ENCODE results near the gene EP400. TPM values are rescaled to one million over a fixed set of nuclear protein-coding genes. Genes with fewer than 3 reads are reported as not detected.

EP400 gene
- total and polyA plus RNA-seq, 4 experiments from 2014 or later: 0.94 to 86.6 (median 43.8) TPM

DNA sequence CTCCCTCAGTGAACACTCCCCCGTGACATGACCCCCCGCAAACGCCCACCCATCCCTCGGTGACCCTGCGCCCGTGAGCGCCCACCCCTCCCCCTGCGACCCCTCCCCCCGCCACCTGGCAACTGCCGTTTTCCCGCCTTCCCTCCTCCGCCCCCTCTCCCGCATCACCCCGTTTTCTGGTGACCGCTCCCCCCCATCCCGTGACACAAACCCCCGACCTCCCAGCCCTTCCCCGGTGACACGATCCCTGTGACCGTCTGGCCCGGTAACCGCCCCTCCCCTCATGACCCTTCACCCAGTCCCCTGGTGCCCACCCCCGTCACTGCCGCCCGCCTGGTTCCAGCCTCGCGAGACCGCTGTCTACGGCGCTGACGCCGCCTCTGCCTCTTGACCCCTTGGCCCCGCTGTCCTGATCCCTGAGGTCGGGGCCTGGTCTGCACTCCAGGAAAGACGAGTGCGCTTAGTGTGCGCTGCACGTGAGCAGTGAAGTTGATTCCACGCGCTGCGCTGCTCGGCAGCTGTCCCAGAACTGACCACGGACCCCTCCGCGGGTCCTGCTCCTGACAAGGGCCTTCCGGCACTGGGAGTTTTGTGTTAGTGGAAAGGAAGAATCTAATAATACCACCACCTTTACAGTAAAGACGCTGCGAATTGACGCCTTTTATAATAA, 135.0 kb downstream of the EP400 start:
- H3K9me3 ChIP-seq (ENCODE audit: control insufficient read depth in 1 of 2, low read length in 2 of 2): no peaks in the 10 kb centered on the region
- no peaks in the 10 kb centered on the region for H3K36me3 ChIP-seq (ENCODE audit: insufficient read depth, low read length)
- peak overlapping the region; percentile 75 for H3K27ac ChIP-seq (ENCODE audit: low read depth, low read length)
- ChIA-PET POLR2A (ENCODE audit: partially characterized antibody) (interaction anchor here (1.0 to 1.6 kb wide), 2 partner anchors 11 to 59 kb away, joined by 3 read pairs; partner anchors contain the start of genes DDX51 and NOC4L), CTCF (ENCODE audit: partially characterized antibody) (no interaction called here)
- no peaks in the 10 kb centered on the region for H3K27me3 ChIP-seq (ENCODE audit: insufficient read depth, low read length)
- H3K36me3 Mint-ChIP-seq: peaks cover 8 to 13% of the 10 kb centered on the region in 2 donors
- H3K27ac Mint-ChIP-seq: peak overlapping the region; percentile 86 to 98 (median 94)
- peak; percentile 13 to 74 (median 30) for DNase-seq
- H3K9me3 Mint-ChIP-seq: no peaks in the 10 kb centered on the region
- intact Hi-C loops (cut with micrococcal nuclease): loop anchor here (1.0 to 2.0 kb wide), 2 partner anchors 60 to 105 kb away; partner anchors contain the start of genes DDX51 and NOC4L
- peak overlapping the region; percentile 66 to 81 for H3K4me3 ChIP-seq (ENCODE audit: low read length in 2 of 2)
- peaks cover 19% of the 10 kb centered on the region for H3K4me1 ChIP-seq (ENCODE audit: insufficient read depth, low read length)
- peak overlapping the region; percentile 87 to 93 (median 90) for H3K4me3 Mint-ChIP-seq
- H3K27me3 Mint-ChIP-seq: no peaks in the 10 kb centered on the region
- peaks cover 22 to 39% (median 28%) of the 10 kb centered on the region in 4 donors for H3K4me1 Mint-ChIP-seq

DNA sequence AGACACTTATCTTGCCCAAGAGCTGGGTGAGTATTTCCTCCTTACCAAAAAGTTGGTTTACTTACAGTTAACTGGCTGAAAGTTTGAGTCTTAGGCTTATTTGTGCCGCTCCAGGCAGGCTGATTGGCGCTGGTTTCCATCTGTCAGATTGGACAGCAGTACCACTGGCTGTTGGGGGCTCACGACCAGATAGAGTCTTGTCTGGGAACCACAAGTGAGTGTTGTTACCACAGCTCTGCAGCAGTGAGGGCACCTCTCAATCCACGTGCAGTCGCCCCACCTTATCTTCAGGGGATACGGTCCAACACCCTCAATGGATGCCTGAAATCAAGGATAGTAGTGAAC, 135.5 kb downstream of the EP400 start:
- no peak for DNase-seq
- peak overlapping the region; percentile 86 to 98 (median 94) for H3K27ac Mint-ChIP-seq
- Histone ChIP-seq H3K27me3 (ENCODE audit: insufficient read depth, low read length) (no peaks in the 10 kb centered on the region), H3K4me3 (ENCODE audit: low read length in 2 of 2) (peak overlapping the region; percentile 66 to 81), H3K27ac (ENCODE audit: low read depth, low read length) (peak overlapping the region; percentile 75), H3K4me1 (ENCODE audit: insufficient read depth, low read length) (peaks cover 19% of the 10 kb centered on the region), H3K9me3 (ENCODE audit: control insufficient read depth in 1 of 2, low read length in 2 of 2) (no peaks in the 10 kb centered on the region), H3K36me3 (ENCODE audit: insufficient read depth, low read length) (no peaks in the 10 kb centered on the region)
- no peaks in the 10 kb centered on the region for H3K27me3 Mint-ChIP-seq
- peaks cover 6 to 13% of the 10 kb centered on the region in 2 donors for H3K36me3 Mint-ChIP-seq
- H3K4me3 Mint-ChIP-seq: peak overlapping the region; percentile 87 to 93 (median 90)
- intact Hi-C loops (cut with micrococcal nuclease): loop anchor here (2.0 kb wide), 1 partner anchor 60 kb away; the partner anchor contains the start of genes DDX51 and NOC4L
- CTCF ChIA-PET (ENCODE audit: partially characterized antibody): no interaction called here
- peaks cover 23 to 44% (median 29%) of the 10 kb centered on the region in 4 donors for H3K4me1 Mint-ChIP-seq
- no peaks in the 10 kb centered on the region for H3K9me3 Mint-ChIP-seq
- POLR2A ChIA-PET (ENCODE audit: partially characterized antibody): interaction anchor here (0.9 to 1.6 kb wide), 3 partner anchors 9 to 59 kb away, joined by 3 read pairs; partner anchors contain the start of genes DDX51 and NOC4L

GRCh38 chr12:132089407-132089910, 139.7 kb downstream of the EP400 start:
- Mint-ChIP-seq H3K9me3 (no peaks in the 10 kb centered on the region), H3K4me1 (peaks cover 18 to 38% (median 21%) of the 10 kb centered on the region in 4 donors), H3K27me3 (no peaks in the 10 kb centered on the region), H3K4me3 (no peak overlapping the region), H3K27ac (peak overlapping the region in 1 of 7 donors; percentile 77), H3K36me3 (peaks cover 10 to 19% of the 10 kb centered on the region in 2 donors)
- Histone ChIP-seq H3K36me3 (ENCODE audit: insufficient read depth, low read length) (no peaks in the 10 kb centered on the region), H3K4me3 (ENCODE audit: low read length in 2 of 2) (no peak overlapping the region), H3K9me3 (ENCODE audit: control insufficient read depth in 1 of 2, low read length in 2 of 2) (no peaks in the 10 kb centered on the region), H3K27ac (ENCODE audit: low read depth, low read length) (no peak overlapping the region), H3K27me3 (ENCODE audit: insufficient read depth, low read length) (no peaks in the 10 kb centered on the region), H3K4me1 (ENCODE audit: insufficient read depth, low read length) (peaks cover 13% of the 10 kb centered on the region)
- no peak for DNase-seq
- ChIA-PET CTCF (ENCODE audit: partially characterized antibody) (no interaction called here), POLR2A (ENCODE audit: partially characterized antibody) (no interaction called here)
- intact Hi-C loops (cut with micrococcal nuclease): no loop called here

- DNase-seq: no peak
- intact Hi-C loops (cut with micrococcal nuclease): no loop called here
- Mint-ChIP-seq H3K4me1 (peaks cover 10 to 25% (median 12%) of the 10 kb centered on the region in 4 donors), H3K4me3 (no peak overlapping the region), H3K27ac (peak overlapping the region in 2 of 7 donors; percentile 22 to 35), H3K9me3 (peaks cover 0 to 14% (median 10%) of the 10 kb centered on the region in 8 donors), H3K36me3 (peaks cover 34 to 35% of the 10 kb centered on the region in 2 donors), H3K27me3 (no peaks in the 10 kb centered on the region)
- H3K27me3 ChIP-seq (ENCODE audit: insufficient read depth, low read length): no peaks in the 10 kb centered on the region
- peaks cover 6% of the 10 kb centered on the region for H3K4me1 ChIP-seq (ENCODE audit: insufficient read depth, low read length)
- no peaks in the 10 kb centered on the region for H3K9me3 ChIP-seq (ENCODE audit: control insufficient read depth in 1 of 2, low read length in 2 of 2)
- no peak overlapping the region for H3K4me3 ChIP-seq (ENCODE audit: low read length in 2 of 2)
- no peaks in the 10 kb centered on the region for H3K36me3 ChIP-seq (ENCODE audit: insufficient read depth, low read length)
- no peak overlapping the region for H3K27ac ChIP-seq (ENCODE audit: low read depth, low read length)
- POLR2A ChIA-PET (ENCODE audit: partially characterized antibody): interaction anchor here (1.0 kb wide), 1 partner anchor 9 kb away, joined by 3 read pairs; no protein-coding TSS in a partner anchor
- CTCF ChIA-PET (ENCODE audit: partially characterized antibody): no interaction called here
Observed at GRCh38 chr12:132094269-132094891, 144.6 kb downstream of the EP400 start.

DNA sequence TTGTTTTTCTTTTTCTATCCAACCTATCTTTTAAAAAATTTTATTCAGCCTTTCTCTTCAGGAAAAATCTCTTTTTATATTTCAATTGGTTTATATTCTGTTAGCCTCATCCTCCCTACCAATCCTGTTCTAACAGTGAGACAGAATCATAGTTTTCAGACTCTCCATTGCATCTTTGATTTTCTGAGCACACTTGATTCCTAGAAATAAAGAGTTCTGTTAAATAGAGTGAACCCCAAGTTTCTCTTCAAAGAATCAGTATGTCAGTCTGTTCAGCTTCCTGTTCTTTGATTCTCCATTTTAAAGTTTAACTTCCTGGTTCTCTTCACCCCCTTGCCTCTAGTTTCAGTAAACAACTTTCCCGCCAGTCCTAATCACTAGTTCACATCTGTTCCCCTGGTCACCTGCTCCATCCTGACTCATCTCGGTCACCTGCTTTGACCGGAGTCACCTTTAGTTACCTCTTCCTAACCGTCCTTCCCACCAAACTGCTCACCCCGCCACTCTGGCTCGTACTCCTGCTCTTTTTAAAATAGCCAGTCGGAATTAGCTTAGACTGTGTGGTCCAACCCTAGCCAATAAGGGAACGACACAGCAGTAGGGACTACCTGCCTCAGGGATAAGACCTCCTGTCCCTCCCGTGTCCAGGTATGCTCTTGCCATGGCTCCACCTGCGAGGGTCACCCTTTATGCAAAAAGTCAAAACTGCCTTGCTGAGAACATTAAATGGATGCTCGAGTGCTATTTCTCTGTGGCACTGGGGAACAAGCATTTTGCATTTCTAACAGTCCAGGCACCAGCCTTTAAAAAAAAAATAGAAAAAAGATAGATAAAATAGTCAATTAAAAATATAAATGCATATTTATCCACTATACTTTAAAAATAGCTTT, 146.0 kb downstream of the EP400 start:
- no peaks in the 10 kb centered on the region for H3K36me3 ChIP-seq (ENCODE audit: insufficient read depth, low read length)
- no peaks in the 10 kb centered on the region for H3K9me3 ChIP-seq (ENCODE audit: control insufficient read depth in 1 of 2, low read length in 2 of 2)
- H3K27ac ChIP-seq (ENCODE audit: low read depth, low read length): no peak overlapping the region
- no peak overlapping the region for H3K4me3 ChIP-seq (ENCODE audit: low read length in 2 of 2)
- peak overlapping the region in 5 of 7 donors; percentile 53 to 97 (median 87) for H3K27ac Mint-ChIP-seq
- CTCF ChIA-PET (ENCODE audit: partially characterized antibody): no interaction called here
- no peaks in the 10 kb centered on the region for H3K27me3 ChIP-seq (ENCODE audit: insufficient read depth, low read length)
- peaks cover 6% of the 10 kb centered on the region for H3K4me1 ChIP-seq (ENCODE audit: insufficient read depth, low read length)
- peak overlapping the region in 6 of 8 donors; percentile 7 to 77 (median 32) for H3K4me3 Mint-ChIP-seq
- peaks cover 0 to 14% (median 10%) of the 10 kb centered on the region in 8 donors for H3K9me3 Mint-ChIP-seq
- DNase-seq: no peak
- no peaks in the 10 kb centered on the region for H3K27me3 Mint-ChIP-seq
- H3K36me3 Mint-ChIP-seq: peaks cover 34 to 36% of the 10 kb centered on the region in 2 donors
- H3K4me1 Mint-ChIP-seq: peaks cover 9 to 15% (median 11%) of the 10 kb centered on the region in 4 donors
- POLR2A ChIA-PET (ENCODE audit: partially characterized antibody): interaction anchor here (1.0 kb wide), 1 partner anchor 11 kb away, joined by 3 read pairs; no protein-coding TSS in a partner anchor
- intact Hi-C loops (cut with micrococcal nuclease): no loop called here

DNA sequence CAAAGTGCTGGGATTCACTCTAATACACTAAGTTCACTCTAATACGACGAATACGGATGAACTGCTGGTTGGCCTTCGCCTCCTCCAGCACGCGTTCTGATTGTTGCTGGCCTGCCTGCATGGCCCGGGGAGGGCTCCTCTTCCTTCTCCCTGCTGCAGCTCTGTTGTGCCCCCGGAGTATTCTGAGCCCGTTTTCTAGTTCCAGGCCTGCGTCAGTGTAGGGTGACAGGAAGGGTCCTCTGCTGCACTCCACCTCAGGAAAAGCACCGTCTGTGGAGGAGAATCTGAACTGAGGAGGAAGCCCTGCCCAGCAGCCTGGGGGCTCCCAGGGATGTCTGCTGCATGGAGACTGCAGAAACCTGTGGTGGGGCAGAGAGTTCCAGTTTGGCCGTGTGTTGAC, 150.0 kb downstream of the EP400 start:
- Mint-ChIP-seq H3K27me3 (no peaks in the 10 kb centered on the region), H3K9me3 (peaks cover 0 to 14% (median 10%) of the 10 kb centered on the region in 8 donors), H3K4me3 (no peak overlapping the region), H3K27ac (peak overlapping the region in 2 of 7 donors; percentile 25 to 81), H3K36me3 (peaks cover 30% of the 10 kb centered on the region in 2 donors), H3K4me1 (peaks cover 8 to 15% (median 10%) of the 10 kb centered on the region in 4 donors)
- H3K4me3 ChIP-seq (ENCODE audit: low read length in 2 of 2): no peak overlapping the region
- H3K9me3 ChIP-seq (ENCODE audit: control insufficient read depth in 1 of 2, low read length in 2 of 2): no peaks in the 10 kb centered on the region
- no peaks in the 10 kb centered on the region for H3K36me3 ChIP-seq (ENCODE audit: insufficient read depth, low read length)
- POLR2A ChIA-PET (ENCODE audit: partially characterized antibody): no interaction called here
- peaks cover 6% of the 10 kb centered on the region for H3K4me1 ChIP-seq (ENCODE audit: insufficient read depth, low read length)
- H3K27ac ChIP-seq (ENCODE audit: low read depth, low read length): no peak overlapping the region
- DNase-seq: no peak
- H3K27me3 ChIP-seq (ENCODE audit: insufficient read depth, low read length): no peaks in the 10 kb centered on the region
- CTCF ChIA-PET (ENCODE audit: partially characterized antibody): no interaction called here
- intact Hi-C loops (cut with micrococcal nuclease): no loop called here

Measured in CD4-positive, alpha-beta memory T cell (primary cell).